H1 (cell line): ENCODE results near the gene SEMG2. TPM values are rescaled to one million over a fixed set of nuclear protein-coding genes. Genes with fewer than 3 reads are reported as not detected.

Experiments used
- CTCF ChIA-PET: fragments of 300-600 bp; sonication (Branson Sonifier 250); formaldehyde crosslinking; loops from one replicate; lab custom pipeline; 2021; ENCODE audit not compliant: partially characterized antibody; lab: Charles Lee
- POLR2A ChIA-PET: fragments of 300-600 bp; sonication (Branson Sonifier 250); formaldehyde crosslinking; loops from one replicate; lab custom pipeline; 2021; ENCODE audit warnings: inconsistent platforms; ENCODE audit not compliant: partially characterized antibody; lab: Charles Lee
- DNase-seq, 2 experiments: peaks; one replicate each; pipeline versions ENCODE4 v3.0.0 to v3.0.0-alpha.2; 2010 to 2022; ENCODE audit warnings: low spot score in 2 of 2, low read depth in 1 of 2, mixed read lengths in 1 of 2
- FAIRE-seq: peaks from 2 replicates; lab custom pipeline; 2011; peaks lifted over from hg19 to GRCh38; lab: Jason Lieb, UNC
- H2AFZ ChIP-seq: 2 replicates; pipeline ENCODE4 v1.8.1; 2012; ENCODE audit warnings: low read length, inconsistent platforms
- H2AK5ac ChIP-seq: 2 replicates; pipeline ENCODE4 v1.6.1; 2013; ENCODE audit warnings: low read depth, low read length
- H2BK120ac ChIP-seq: replicated peaks from 2 replicates; pipeline ENCODE3; 2013; ENCODE audit warnings: low read depth, low read length, inconsistent platforms
- H2BK12ac ChIP-seq: 2 replicates; pipeline ENCODE4 v1.6.1; 2013; ENCODE audit warnings: low read depth, low read length
- H2BK15ac ChIP-seq: 2 replicates; pipeline ENCODE4 v1.6.1; 2013; ENCODE audit warnings: low read length
- H2BK20ac ChIP-seq: 2 replicates; pipeline ENCODE4 v1.6.1; 2013; ENCODE audit warnings: low read length
- H2BK5ac ChIP-seq: 2 replicates; pipeline ENCODE4 v1.6.1; 2013; ENCODE audit warnings: low read depth, low read length
- H3K14ac ChIP-seq: 2 replicates; pipeline ENCODE4 v1.6.1; 2013; ENCODE audit warnings: inconsistent platforms; ENCODE audit not compliant: insufficient read length
- H3K18ac ChIP-seq: 2 replicates; pipeline ENCODE4 v1.6.1; 2013; ENCODE audit warnings: low read length; ENCODE audit errors: extremely low read depth
- H3K23ac ChIP-seq: 2 replicates; pipeline ENCODE4 v1.6.1; 2013; ENCODE audit warnings: inconsistent platforms; ENCODE audit not compliant: insufficient read length
- H3K23me2 ChIP-seq: 2 replicates; pipeline ENCODE4 v1.6.1; 2013; ENCODE audit warnings: low read depth, low read length
- H3K27ac ChIP-seq: 2 replicates; pipeline ENCODE4 v1.6.1; 2011; ENCODE audit warnings: low read depth, low read length, inconsistent platforms
- H3K27me3 ChIP-seq, 4 experiments: replicated peaks in 1 of 4; 1 replicate in 1 of 4; 2 replicates in 3 of 4; pipeline versions ENCODE4 v1.6.1 to v1.8.1; 2011 to 2013; ENCODE audit warnings: low read length in 3 of 4, mild to moderate bottlenecking in 3 of 4, inconsistent platforms in 2 of 4, mixed read lengths in 2 of 4, moderate library complexity in 1 of 4; ENCODE audit not compliant: control insufficient read depth in 3 of 4, insufficient read depth in 3 of 4; ENCODE audit errors: extremely low read depth in 1 of 4
- H3K36me3 ChIP-seq, 4 experiments: 2 replicates each; pipeline versions ENCODE4 v1.6.1 to v1.8.1; 2011 to 2013; ENCODE audit warnings: mild to moderate bottlenecking in 4 of 4, low read length in 3 of 4, moderate library complexity in 2 of 4, control low read depth in 1 of 4, inconsistent platforms in 1 of 4; ENCODE audit not compliant: insufficient read depth in 4 of 4, control insufficient read depth in 2 of 4
- H3K4ac ChIP-seq: replicated peaks from 2 replicates; pipeline ENCODE3; 2013; ENCODE audit warnings: low read length, low read depth, mixed read lengths, inconsistent platforms; ENCODE audit not compliant: insufficient read length
- H3K4me1 ChIP-seq, 4 experiments: replicated peaks in 1 of 4; 1 replicate in 1 of 4; 2 replicates in 3 of 4; pipeline versions ENCODE4 v1.6.1 to v1.8.1; 2011 to 2013; ENCODE audit warnings: low read length in 3 of 4, inconsistent platforms in 2 of 4, mixed read lengths in 1 of 4; ENCODE audit not compliant: insufficient read depth in 4 of 4, control insufficient read depth in 3 of 4
- H3K4me2 ChIP-seq, 2 experiments: 2 replicates each; pipeline versions ENCODE4 v1.6.1 to v1.8.1; 2011 to 2013; ENCODE audit warnings: low read depth in 2 of 2, low read length in 2 of 2, control low read depth in 1 of 2, inconsistent platforms in 1 of 2, mild to moderate bottlenecking in 1 of 2; ENCODE audit not compliant: insufficient read depth in 1 of 2
- H3K4me3 ChIP-seq, 4 experiments: fragments of 200-600, 300-600 bp in 1 of 4; sonication (generic), shearing (Covaris generic), sonication (Bioruptor Twin) in 1 of 4; 2 replicates each; pipeline versions ENCODE4 v1.5.1 to v1.8.1; 2011 to 2016; ENCODE audit warnings: low read length in 4 of 4, low read depth in 3 of 4, control low read depth in 2 of 4, inconsistent platforms in 2 of 4, mild to moderate bottlenecking in 2 of 4, mixed read lengths in 1 of 4, moderate library complexity in 1 of 4; ENCODE audit not compliant: insufficient read depth in 2 of 4; ENCODE audit errors: extremely low read depth in 1 of 4
- H3K56ac ChIP-seq: replicated peaks from 2 replicates; pipeline ENCODE3; 2013; ENCODE audit warnings: low read depth, mild to moderate bottlenecking, mixed read lengths, low read length, inconsistent platforms; ENCODE audit not compliant: insufficient read length
- H3K79me1 ChIP-seq: 2 replicates; pipeline ENCODE4 v1.6.1; 2013; ENCODE audit warnings: low read depth, low read length, control low read depth
- H3K79me2 ChIP-seq, 2 experiments: 2 replicates each; pipeline versions ENCODE4 v1.6.1 to v1.8.1; 2012 to 2013; ENCODE audit warnings: low read length in 2 of 2, mild to moderate bottlenecking in 2 of 2, inconsistent platforms in 1 of 2; ENCODE audit not compliant: insufficient read depth in 2 of 2, control insufficient read depth in 1 of 2
- H3K9ac ChIP-seq, 4 experiments: replicated peaks in 1 of 4; 1 replicate in 1 of 4; 2 replicates in 3 of 4; pipeline versions ENCODE4 v1.6.1 to v1.8.1; 2011 to 2013; ENCODE audit warnings: low read depth in 3 of 4, low read length in 3 of 4, control low read depth in 2 of 4, mild to moderate bottlenecking in 2 of 4, moderate library complexity in 2 of 4, inconsistent platforms in 1 of 4; ENCODE audit errors: extremely low read depth in 1 of 4
- H3K9me3 ChIP-seq, 2 experiments: 2 replicates each; pipeline versions ENCODE4 v1.6.1 to v1.8.1; 2012 to 2013; ENCODE audit warnings: mild to moderate bottlenecking in 2 of 2, moderate library complexity in 2 of 2, control low read depth in 1 of 2, inconsistent platforms in 1 of 2, low read depth in 1 of 2, low read length in 1 of 2, mixed read lengths in 1 of 2; ENCODE audit not compliant: insufficient read depth in 2 of 2
- H4K20me1 ChIP-seq, 2 experiments: replicated peaks in 1 of 2; 2 replicates each; pipeline versions ENCODE3 to v1.8.1; 2011 to 2013; ENCODE audit warnings: inconsistent platforms in 2 of 2, low read length in 2 of 2, mild to moderate bottlenecking in 1 of 2; ENCODE audit not compliant: insufficient read depth in 2 of 2, control insufficient read depth in 1 of 2
- H4K5ac ChIP-seq: 2 replicates; pipeline ENCODE4 v1.6.1; 2013; ENCODE audit warnings: low read length, low read depth, mixed read lengths, inconsistent platforms; ENCODE audit not compliant: insufficient read length
- H4K8ac ChIP-seq: 2 replicates; pipeline ENCODE4 v1.8.0; 2013; ENCODE audit warnings: mild to moderate bottlenecking, moderate library complexity, low read length, inconsistent platforms; ENCODE audit not compliant: insufficient read depth; ENCODE audit errors: extremely low read depth
- H4K91ac ChIP-seq: replicated peaks from 2 replicates; pipeline ENCODE3; 2013; ENCODE audit warnings: low read length, mixed read lengths, inconsistent platforms; ENCODE audit not compliant: insufficient read length
- ATF3 ChIP-seq: IDR thresholded peaks from 2 replicates; pipeline ENCODE4 v1.6.1; 2011; ENCODE audit warnings: low read depth, mild to moderate bottlenecking, low read length; ENCODE audit not compliant: insufficient read depth
- BRCA1 ChIP-seq: IDR thresholded peaks from 2 replicates; pipeline ENCODE4 v1.6.1; 2012; ENCODE audit warnings: low read depth, low read length, improper control_type of control experiment
- JUND ChIP-seq: IDR thresholded peaks from 2 replicates; pipeline ENCODE4 v1.6.1; 2011; ENCODE audit warnings: mild to moderate bottlenecking, improper control_type of control experiment, low read length
- MAX ChIP-seq: IDR thresholded peaks from 2 replicates; pipeline ENCODE4 v1.6.1; 2012; ENCODE audit warnings: inconsistent platforms
- POLR2AphosphoS5 ChIP-seq: IDR thresholded peaks from 2 replicates; pipeline ENCODE4 v1.6.1; 2011; ENCODE audit warnings: low read depth, low read length
- RNF2 ChIP-seq: fragments of 200-900, 300-1000 bp; sonication (generic); IDR thresholded peaks from 2 replicates; pipeline ENCODE4 v1.7.1; 2016; ENCODE audit warnings: borderline replicate concordance, low read depth, mild to moderate bottlenecking, antibody characterized with exemption, low read length; ENCODE audit not compliant: poor library complexity, severe bottlenecking; ENCODE audit errors: missing control alignments
- RXRA ChIP-seq: IDR thresholded peaks from 2 replicates; pipeline ENCODE4 v1.6.1; 2011; ENCODE audit warnings: low read depth, mild to moderate bottlenecking, low read length, moderate library complexity; ENCODE audit not compliant: insufficient read depth
- WGBS, 2 experiments: shearing (Covaris generic) in 1 of 2; methylation state at CpG; one replicate each; pipeline versions ENCODE4 v1.1.6 to v1.1.7; 2013 to 2015; ENCODE audit warnings: low lambda C conversion rate in 2 of 2, mixed read lengths in 2 of 2, inconsistent platforms in 1 of 2, low coverage in 1 of 2, missing lambda C conversion rate in 1 of 2; ENCODE audit not compliant: insufficient replicate concordance in 2 of 2, insufficient coverage in 1 of 2, insufficient read length in 1 of 2; ENCODE audit errors: extremely low coverage in 1 of 2, missing lambda C conversion rate in 1 of 2; 5-methylcytosine and 5-hydroxymethylcytosine counted together
- polyA plus RNA-seq, 7 experiments: library from polyadenylated mRNA; depleted of rRNA in 3 of 7; stranded (reverse) in 5 of 7; unstranded in 2 of 7; fragments of >200 nt in 5 of 7; fragments of 200-250 nt in 2 of 7; gene quantifications; 1 replicate in 5 of 7; 2 replicates in 1 of 7; 4 replicates in 1 of 7; pipeline versions ENCODE4 v1.2.1 to v1.2.3, GENCODE V29; 2011 to 2013; ENCODE audit warnings: missing spikeins in 2 of 7, mixed read lengths in 2 of 7
- total RNA-seq: library from RNA; stranded (reverse); fragmentation: NEBNext Ultra II Directional; extraction: Animal tissue kit (Norgen Biotek cat#: 25700); gene quantifications from 2 replicates; pipeline ENCODE4 v1.2.1, GENCODE V29; 2021

SEMG2 gene
- total and polyA plus RNA-seq, 2 of the 8 experiments (the other 6 are each of a cell fraction or from before 2014, with no cell fraction given): not detected

- Histone ChIP-seq H4K91ac (no peak overlapping the region), H3K36me3 (no peaks in the 10 kb centered on the region), H3K23me2 (no peaks in the 10 kb centered on the region), H2BK20ac (no peak overlapping the region), H3K79me2 (no peaks in the 10 kb centered on the region), H4K8ac (no peak overlapping the region), H2BK12ac (no peak overlapping the region), H3K27me3 (no peaks in the 10 kb centered on the region; a peak in 1 of 7 replicates), H3K4ac (no peak overlapping the region), H3K9ac (no peak overlapping the region), H2AK5ac (no peak overlapping the region), H3K27ac (no peak overlapping the region), H2BK120ac (no peak overlapping the region), H3K56ac (no peak overlapping the region), H3K79me1 (no peaks in the 10 kb centered on the region), H3K23ac (no peak overlapping the region), H2BK5ac (no peak overlapping the region), H2BK15ac (0 out of 2 replicates have a peak overlapping the region, but pooled peaks have one; percentile 16), H3K14ac (no peak overlapping the region), H3K4me3 (no peak overlapping the region), H3K4me1 (no peaks in the 10 kb centered on the region), H3K9me3 (no peaks in the 10 kb centered on the region; a peak in 2 of 4 replicates), H3K18ac (no peak overlapping the region), H2AFZ (no peak overlapping the region), H3K4me2 (no peak overlapping the region), H4K5ac (no peak overlapping the region), H4K20me1 (no peaks in the 10 kb centered on the region)
- FAIRE-seq (no peak), DNase-seq (no peak)
- TF ChIP-seq RXRA: no peak
- TF ChIP-seq JUND: no peak
- TF ChIP-seq ATF3: no peak
- no peak for TF ChIP-seq RNF2
- TF ChIP-seq BRCA1: no peak
- TF ChIP-seq POLR2AphosphoS5: no peak
- TF ChIP-seq MAX: no peak
- POLR2A ChIA-PET: no interaction called here
- CTCF ChIA-PET: interaction anchor here (1.0 to 2.5 kb wide), 10 partner anchors 25 to 181 kb away, joined by 3 to 27 read pairs (median 4); partner anchors contain the start of gene SLPI
- 94% methylated on average over 9 of the region's 9 CpGs; no CpG with 5 or more reads in 1 of the 2 experiments for WGBS, 2 experiments
These were observed 9.5 kb downstream of the SEMG2 start for GRCh38 chr20:45230631-45231030.
